Measurements from ENCODE around the gene FBXO24. TPM values are rescaled to one million over a fixed set of nuclear protein-coding genes. Genes with fewer than 3 reads are reported as not detected.

Gene FBXO24
- total and polyA plus RNA-seq, 9 of the 15 experiments (the other 6 are each of a cell fraction or from before 2014, with no cell fraction given): 0.17 to 0.95 (median 0.50) TPM

DNA sequence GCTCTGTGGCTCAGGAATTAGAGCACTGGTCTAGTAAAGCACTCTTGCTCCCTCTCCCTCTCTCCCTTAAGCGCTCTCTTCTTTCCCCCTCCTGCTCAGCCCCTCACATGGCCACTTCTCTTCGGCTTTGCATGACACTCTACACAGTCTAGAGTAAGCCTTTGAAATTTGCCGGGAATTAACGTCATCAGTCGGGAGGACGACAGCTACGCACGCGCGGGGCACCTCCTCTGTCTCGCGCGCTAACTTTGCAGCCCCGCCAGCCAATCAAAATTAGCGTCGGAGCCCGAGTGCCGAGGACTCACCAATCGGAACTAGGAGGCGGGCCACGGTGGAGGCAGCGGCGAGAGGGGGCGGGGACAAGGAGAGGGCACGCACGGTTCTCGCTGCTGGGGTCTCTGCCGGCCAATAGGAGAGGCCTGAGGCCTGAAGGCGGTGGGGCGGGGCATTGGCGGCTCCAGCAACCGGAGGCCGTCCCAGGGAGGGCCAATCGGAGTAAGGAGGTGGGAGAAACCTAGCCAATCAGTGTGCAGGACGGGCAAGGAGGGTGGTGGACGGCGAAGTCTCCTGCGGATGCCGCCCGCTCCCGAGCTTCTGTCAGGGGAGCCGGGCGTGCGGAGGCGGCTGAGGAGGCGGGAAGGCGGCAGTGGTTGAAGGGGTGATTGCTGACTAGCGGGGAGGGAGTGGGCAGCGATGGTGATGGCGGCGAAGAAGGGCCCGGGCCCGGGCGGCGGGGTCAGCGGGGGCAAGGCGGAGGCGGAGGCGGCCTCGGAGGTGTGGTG is 47.3 kb upstream of the FBXO24 start, which contains the start of gene AGFG2 (continued):
- TF ChIP-seq STAT6 (CRISPR knock-in tag; IDR thresholded peaks at IDR 0.05) (no peak), SP1 (CRISPR knock-in tag; IDR thresholded peaks at IDR 0.05) (peak; percentile 94), HDGF (IDR thresholded peaks at IDR 0.05) (0 out of 2 replicates have a peak, but pooled peaks have one; percentile 41), RBM14 (IDR thresholded peaks at IDR 0.05; ENCODE audit: borderline replicate concordance, insufficient read depth, low read depth, low read length) (no peak), DNMT1 (IDR thresholded peaks at IDR 0.05) (no peak), CREBBP (IDR thresholded peaks at IDR 0.05; ENCODE audit: low read depth, low read length) (no peak), FOXO4 (CRISPR knock-in tag; IDR thresholded peaks at IDR 0.05) (no peak), HNRNPK (IDR thresholded peaks at IDR 0.05; ENCODE audit: low read depth, low read length, poor library complexity, severe bottlenecking) (no peak), ZNF589 (CRISPR knock-in tag; IDR thresholded peaks at IDR 0.05; ENCODE audit: low read depth) (no peak), ZNF12 (CRISPR knock-in tag; IDR thresholded peaks at IDR 0.05) (no peak), ZNF407 (IDR thresholded peaks at IDR 0.05; ENCODE audit: low read depth) (no peak), SMAD1 (IDR thresholded peaks at IDR 0.05; ENCODE audit: low read depth, low read length, partially characterized antibody) (peak; percentile 56), TFAP4 (CRISPR knock-in tag; IDR thresholded peaks at IDR 0.05; ENCODE audit: borderline replicate concordance) (peak; percentile 77), TCF3 (CRISPR knock-in tag; IDR thresholded peaks at IDR 0.05) (peak; percentile 27; the same call in 1 of the 2 replicates)
